Stimulated activated CD8-positive, alpha-beta memory T cell treated with anti-CD3 and anti-CD28 coated beads, Interleukin-7, amount 100 ng/mL, for 4 hours (primary cell): ENCODE data around the gene GARS1.

Experiments used
- DNase-seq, 2 donors: peaks; one replicate each; pipeline ENCODE4 v3.0.0-alpha.2; 2020; ENCODE audit warnings: low read depth in 2 of 2

Gene GARS1

DNA sequence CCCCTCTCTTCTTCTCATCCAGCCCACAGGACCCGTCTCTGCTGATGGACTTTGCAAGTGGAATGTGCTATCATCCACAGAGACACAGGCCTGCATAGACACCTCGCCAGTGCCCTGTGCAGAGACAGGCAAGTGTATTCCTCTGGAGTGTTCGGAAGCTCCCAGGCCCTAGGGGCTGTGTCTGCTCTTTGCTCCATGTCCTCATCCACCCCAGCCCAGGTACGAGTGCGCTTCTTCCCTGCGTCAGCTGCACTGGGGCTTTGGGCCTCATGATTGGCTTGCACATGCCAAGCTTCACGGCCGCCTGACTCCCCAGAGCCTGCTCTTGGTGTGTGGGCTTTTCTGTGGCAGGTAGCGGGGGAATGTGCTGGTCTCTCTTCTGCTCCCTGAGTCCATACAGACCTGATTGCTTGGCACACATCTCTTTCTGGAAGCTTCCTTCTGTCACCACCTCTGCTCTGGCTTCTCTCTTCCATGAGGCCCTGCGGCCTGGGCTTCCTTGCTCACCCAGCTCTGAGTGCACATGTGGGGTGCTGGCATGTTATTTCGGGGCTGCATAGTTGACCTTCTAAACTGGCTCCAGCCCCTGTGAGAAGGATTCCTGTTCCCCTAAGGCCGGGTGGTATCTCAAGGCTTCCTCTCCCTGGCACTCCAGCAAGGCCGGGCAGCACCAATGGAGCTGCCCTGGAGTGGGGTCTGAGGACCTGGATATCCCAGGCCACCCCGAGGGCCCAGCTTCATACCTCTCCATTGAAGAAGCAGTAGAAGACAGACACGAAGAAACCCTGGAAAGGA, 59.8 kb downstream of the GARS1 start:
- DNase-seq, result no peak

DNA sequence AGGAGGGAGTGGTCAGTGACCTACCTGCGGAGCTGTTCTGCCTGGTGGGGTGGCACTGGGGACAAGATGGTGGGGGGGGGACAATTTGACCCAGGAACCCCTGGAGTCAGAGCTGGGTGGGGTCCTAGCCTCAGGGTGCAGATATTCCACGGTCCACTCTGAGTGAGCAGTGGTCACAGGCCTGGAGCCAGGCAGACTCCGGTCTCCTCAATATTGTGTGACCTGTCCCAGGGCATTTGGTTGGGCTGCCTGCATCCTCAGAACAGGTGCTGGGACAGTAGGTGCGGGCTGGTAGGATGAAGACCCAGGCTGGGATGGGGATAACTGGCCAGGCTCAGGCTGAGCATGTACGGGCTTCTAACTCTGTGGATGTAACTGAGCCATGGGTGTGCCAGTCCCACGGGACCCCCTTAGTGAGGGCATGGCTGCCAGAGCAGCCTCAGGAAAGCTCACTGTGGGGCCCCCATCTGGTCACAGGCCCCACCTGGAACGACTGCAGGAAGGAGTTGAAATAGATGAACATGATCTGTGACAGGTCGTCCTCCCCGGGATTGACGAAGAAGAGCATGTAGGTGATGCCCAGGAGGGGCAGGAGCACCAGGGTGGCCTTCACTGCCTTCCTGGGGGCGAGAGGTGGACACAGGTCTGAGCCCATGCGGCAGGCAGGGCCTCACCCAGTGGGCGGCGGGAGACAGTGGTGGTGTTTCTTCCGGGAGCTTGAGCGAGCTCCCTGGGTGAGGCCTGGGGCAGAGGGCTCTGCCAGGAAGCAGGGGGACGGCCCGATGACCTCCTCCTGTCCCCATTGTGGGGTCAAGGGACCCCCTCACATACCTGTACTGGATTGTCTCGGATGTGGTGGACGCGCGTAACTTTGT, 60.7 kb downstream of the GARS1 start:
- no peak for DNase-seq

DNA sequence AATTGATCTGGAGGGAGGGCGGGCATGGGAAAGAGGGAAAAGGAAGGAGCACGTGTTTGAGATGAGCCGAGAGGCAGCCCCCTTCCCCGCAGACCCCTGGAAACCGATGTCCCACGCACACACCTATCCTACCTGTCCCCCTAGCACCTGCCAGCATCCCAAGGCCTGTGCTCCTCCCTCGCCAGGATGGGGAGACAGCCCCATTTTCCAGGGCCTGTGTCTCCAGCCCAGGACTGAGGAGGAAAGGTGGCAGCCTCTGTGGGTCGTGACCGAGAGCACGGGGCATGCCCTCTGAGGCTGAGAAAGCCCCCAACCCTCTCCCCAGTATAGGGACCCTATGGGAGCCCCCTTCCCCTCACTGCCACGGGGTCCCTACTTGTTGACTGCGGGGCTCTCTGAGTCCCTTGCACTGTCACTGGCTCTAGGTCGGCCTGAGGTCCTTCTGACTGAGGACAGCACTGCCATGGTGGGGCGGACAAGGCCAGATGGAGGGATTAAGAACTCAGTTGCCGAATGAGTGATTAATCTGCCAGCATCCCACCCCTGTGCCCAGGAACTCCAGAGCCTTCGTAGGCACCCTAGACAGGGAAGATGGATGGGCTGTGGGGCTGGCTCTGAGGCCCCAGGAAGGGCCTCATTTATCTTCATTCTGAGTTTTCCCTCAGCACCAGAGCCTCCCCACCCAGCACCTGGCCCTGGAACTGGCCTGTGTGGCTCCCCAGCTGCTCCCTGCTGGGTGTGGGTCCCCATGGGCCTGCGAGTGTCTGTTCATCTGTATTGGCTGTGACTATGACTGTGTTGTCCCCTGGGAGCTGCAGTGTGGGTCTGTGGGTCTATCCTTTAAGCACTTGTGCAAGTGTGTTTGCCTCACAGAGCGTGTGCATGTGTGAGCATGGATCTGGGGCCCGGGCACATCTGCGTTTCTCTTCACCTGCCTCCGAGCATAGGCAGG, 61.6 kb downstream of the GARS1 start:
- no peak for DNase-seq

DNA sequence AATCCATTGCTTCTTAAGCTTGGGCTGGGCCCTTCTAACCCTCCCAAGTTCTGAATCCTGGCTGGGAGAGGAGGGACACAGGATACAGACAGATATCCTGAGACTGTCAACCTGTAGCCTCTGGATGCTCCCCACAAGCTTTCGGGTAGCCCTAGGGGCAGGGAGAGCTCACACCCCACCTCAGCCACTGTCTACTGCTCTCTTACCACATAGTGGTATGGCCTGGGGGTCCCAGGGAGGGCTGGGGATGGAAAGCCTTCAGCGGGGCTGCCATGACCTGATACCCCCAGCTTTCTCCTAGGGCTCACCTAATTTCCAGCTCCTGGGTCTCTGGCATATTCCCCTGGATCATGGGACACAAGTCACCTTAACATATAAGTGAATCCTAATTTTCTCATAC, 62.5 kb downstream of the GARS1 start:
- DNase-seq, result no peak

DNA sequence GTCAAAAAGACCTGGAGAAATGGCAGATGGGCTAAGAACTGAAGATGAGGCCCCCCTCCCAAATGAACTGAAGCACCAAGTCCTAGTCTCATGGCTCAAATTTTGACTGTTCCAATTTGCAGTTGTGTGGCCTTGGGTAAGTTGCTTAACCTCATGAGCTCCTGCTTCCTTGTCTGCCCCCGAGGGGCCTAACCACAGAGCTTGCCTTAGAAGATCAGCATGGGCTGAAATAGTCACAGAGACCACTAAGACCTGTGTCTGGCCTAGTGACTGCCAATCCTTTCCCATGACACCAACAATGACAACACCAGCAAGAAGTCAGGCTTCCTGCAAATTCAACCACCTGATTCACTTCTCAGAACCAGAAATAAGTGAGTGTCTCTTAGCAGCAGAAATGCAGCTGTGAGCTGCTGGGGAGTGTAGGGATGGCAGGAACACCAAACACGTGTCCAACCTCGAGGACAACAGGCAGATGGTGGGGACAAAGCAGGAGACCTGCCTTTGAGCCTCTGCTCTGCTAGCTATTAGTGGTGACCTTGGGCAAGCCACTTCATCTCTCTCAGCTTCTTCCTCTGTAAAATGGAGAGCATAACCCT, 63.9 kb downstream of the GARS1 start:
- no peak for DNase-seq

DNA sequence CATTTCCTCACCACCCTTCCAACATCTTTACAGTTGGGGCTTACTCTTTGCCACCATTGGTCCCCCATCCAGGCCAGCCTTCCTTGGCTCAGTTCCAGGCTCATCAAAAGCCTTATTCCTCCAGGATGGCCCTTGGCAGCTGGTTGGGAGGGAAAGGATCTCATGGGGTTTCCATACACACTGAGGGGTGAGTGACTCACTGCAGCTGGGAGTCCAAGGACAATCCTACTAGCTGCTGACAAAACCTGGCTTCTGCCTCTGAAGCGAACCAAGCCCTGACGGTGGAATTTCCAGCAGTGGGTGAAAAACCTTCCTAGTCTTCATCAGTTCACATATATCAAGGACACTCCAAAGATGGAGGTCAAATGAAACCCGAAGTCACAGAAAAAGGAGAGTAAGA, 64.6 kb downstream of the GARS1 start:
- no peak for DNase-seq

DNA sequence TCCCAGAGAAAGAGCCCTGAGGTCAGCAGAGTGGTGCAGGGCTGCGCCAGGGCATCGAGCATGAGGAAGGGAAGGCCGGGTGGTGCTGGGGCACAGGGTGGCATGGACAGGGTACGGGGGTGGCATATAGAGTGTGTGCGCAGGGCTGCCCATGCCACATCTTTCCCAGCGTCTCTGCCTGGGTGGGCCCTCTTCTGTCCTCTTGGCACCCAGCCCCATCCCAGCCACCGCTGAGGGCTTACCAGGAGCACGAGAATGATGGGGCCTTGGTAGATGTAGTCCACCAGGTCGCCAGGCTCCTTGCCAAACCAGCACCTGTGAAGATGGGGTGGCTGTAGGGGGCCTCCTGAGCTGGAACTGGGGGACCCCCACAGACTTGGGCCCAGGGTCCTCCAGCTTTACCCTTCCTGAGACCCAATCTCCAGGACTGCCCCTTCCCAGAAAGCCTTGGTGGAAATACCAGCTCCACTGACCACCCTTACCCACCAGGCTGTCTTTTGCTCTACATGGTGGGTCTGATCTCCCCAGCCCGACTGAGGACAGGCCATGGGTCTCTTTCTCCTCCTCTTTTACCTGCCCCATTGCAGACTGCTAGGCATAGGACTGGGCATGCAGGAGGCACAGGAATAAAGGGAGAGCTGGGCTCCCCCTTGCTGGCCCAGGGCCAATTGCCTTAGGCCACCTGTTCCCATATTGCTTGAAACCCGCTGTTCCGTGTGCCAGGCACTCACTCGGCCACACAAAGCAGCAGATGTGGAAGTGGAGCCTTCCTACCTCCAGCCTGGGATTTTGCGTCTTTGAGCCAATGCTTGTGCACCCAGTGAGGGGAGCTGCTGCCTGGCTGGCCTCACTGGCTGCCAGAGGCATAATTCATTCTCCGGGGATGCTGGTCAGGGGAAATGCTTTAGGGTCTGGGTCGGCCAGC, 65.9 kb downstream of the GARS1 start:
- DNase-seq, result no peak

DNA sequence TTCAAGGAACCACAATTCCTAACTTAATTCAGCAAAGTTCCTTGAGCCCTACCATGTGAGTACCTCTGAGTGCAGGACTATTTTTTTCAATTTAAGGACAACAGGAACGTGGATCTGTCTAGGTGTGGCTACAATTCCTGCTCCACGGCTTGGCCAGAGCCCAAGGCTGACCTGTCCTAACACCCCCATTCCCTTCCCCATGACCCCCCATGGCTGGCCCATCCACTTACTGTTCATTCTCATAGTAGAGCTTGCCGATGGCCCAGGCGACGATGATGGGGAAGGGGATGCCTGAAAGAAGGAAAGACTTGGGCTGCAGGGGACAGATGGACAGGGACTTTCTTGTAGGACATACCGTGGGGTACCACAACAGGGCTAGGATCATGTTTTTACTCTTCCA, 67.2 kb downstream of the GARS1 start:
- no peak for DNase-seq

DNA sequence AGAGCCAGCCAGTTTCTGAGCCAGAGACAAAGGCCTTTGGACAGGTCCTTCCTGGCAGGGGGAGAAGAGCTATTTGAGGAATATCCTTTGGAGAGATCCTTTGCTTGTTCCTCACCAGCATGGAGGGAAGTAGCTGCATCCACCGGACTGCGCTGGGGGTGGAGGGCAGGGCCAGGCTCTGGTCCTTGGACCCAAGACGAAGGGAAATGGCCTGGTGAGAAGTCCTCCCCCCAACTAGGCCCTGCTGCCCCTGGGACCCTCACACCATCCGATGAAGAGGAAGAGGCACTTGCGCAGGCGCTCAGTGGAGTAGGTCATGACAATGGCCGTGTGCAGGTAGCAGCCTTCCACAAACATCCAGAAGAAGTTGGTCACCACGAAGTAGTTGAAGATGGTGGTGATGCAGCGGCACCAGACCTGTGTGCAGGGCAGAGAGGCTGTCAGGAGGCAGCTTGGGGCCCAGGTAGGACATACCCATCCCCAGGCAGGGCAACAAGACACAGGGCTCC, 67.8 kb downstream of the GARS1 start:
- DNase-seq, result no peak

DNA sequence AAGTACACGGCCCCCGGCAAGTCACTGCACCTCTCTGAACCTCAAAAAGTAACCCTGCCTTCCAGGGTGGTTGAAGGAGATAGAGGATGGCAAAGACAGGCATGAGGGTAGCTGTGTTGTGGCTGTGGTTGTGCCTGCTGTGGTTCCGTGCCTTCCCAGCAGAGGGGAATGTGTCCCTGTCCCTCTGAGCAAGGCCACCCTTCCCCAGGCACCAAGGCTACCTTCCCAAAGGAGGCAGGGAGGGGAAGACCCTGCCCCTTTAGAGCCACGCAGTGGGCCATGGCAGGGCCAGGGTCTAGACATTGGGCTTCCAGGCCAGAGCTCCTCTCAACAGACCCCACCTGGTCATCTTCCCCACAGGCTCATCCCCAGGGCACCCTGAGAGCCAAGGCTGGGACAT, 68.7 kb downstream of the GARS1 start:
- DNase-seq, result no peak

DNA sequence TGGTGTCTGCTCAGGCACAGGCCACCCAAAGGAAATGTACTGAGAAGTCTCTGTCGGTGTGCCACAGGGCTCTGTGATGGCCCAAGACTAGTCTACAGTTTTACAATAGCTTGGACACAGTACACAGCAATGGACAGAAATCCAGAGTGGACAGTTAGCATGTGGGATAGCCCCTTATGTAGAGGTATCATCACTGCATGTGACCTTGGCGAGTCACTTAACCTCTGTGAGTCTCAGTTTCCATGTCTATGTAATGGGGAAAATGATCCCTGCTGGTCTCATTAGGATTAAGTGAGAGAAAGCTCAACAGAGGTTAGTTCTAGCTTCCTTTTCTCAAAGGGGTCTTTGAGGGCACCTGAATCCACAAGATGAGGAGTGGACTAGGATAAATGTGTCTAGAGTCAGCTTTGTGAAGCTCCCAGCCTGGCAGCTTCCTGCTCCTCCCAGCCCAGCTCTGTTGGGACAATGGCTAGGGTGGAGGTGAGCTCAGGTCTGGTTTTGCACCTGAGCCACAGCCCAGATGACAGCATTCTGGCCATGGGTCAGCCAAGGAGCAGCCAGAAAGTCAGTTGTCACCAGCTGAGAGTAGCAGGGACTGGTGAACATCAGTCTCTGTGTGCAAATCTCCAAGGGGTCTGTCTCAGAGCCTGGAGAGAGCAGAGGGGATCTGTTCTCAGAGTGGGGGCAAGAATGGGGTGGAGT, 69.7 kb downstream of the GARS1 start:
- no peak for DNase-seq

DNA sequence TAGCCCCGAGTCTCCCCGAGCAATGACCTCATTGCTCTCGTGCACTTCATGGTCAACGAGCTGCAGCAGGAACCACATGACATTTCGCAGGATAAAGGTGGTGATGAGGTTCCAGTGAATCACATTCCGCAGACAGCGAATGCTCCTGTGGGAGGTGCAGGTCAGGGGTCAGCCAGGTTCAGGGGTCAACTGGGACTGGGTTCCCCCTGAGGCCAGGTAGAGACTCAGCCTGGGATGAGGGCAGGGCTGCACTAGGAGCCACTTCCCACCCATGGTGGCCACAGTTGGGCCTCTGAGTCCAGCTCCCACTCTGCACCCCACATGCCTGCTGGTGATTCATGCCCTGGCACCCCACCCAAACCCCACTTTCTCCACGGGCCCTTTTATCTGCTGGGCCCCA, 70.4 kb downstream of the GARS1 start:
- no peak for DNase-seq

DNA sequence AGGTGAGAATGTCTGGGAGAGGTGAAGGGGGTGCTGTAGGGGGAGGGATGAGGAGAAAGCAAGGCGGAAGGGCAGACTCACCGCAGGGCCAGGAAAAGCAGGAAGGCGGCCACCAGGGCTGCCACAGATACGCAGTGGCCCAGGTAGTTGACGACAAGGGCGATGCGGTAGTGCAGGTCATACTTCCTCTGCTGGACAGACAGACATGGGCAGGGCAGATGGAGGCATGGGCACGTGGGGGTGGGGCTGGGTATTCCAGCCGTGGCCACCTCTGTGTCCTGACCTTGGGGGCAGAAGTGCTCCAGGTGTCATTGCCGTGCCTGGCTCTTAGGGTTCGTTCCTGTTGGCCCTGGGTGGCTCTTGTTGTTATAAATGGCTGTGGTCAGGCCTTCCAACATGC, 70.8 kb downstream of the GARS1 start:
- no peak for DNase-seq

DNA sequence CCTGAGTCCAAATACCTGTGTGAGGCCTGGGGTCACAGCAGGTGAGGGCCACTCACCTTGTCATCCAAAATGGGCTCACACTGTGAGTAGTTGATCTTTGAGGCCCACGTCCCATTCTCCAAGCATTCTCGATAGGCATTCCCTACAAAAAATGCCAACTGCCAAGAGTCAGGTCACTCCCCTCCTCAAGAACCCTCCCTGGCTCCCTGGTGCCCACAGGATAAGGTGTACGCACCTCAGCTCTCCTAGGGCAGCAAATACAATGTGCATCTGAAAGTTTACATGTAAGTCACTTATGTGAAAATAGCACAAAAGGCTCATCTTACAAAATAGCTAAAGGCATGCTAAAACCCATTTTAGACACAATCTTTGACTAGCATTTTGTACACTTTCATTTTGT, 72.5 kb downstream of the GARS1 start:
- no peak for DNase-seq

DNA sequence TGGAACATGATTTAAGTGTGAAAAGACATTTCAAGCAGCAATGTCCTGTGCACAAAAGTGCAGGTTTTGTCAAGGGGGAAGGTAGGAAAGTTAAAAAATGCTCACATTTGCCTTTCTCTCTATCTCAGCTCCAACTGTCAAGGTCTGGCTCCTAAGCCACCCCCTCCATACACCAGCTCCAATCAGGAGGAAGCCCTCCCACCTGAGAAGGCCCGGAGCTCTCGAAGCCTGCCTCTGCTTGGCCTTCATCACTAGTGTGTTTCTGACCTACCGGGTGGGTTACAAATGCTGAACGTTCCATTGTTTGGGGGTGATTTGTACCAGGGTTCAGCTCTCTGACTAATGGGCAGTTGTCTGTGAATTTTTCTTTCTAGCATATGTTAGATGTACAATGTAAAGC, 73.4 kb downstream of the GARS1 start:
- no peak for DNase-seq

DNA sequence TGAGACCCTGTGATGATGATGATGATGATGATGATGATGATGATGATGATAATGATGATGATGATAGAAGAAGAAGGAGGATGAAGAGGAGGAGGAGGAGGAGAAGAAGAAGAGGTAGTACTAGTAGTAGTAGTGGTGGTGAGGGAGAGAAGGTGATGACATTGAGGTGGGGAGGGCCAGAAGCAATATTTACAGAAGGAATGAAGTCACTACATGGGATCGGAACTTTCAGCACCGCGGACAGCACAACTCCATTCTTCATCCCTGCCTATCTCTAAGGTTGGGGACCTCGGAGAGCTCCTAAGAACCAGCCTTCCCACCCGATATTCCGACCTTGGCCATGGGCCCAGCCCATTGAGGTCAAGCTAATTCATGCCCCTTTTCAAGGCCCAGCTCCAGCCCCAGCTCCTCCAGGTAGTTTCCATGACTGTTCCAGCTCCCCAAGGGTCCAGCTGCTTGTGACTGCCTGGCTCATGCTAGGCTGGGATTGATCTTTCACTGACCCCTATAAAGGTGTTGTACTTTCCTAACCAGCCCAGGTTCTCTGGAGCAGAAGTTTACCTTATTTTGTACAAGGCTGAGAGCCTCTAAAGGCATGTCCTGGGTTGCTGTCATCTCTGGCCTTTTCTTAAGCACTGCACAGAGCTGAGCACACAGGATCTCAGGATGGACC, 77.3 kb downstream of the GARS1 start:
- no peak for DNase-seq

DNA sequence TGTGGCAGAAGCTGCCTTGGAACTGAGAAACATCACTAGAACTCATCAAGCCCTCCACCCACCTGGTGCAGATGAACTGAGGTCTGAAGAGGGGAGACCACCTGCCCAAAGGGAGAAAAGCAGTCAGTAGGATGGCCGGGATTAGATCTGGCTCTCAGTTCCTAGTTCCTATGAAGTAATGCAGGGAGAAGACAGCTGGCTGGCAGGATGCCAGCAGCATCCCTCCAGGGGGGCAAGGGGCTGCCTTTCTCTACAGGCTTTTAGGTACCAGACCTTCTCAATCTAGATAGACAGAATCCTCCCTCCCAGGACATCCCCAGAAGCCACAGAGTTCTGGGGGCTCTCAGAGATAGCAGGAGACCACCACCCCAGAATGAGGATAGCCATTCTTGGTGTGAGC, 79.7 kb downstream of the GARS1 start:
- no peak for DNase-seq

DNA sequence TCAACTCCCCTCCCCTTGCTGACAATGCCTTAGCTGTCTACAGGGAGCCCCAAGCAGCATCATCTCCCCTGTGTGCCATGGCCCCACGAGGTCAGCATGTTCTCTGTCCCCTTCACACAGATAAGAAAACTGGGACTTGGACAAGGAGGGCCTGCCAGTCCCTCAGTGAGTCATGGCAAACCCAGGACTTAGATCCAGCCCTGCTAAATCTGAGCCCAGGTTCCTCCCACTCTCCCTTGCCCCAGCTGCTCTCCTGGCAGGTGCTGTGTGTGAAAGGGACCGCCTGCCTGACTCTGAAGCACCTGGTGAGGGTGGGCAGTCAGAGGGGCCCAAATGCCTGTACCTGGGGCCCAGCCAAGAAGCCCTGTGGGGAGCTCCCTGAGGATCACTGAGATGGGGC, 80.2 kb downstream of the GARS1 start:
- DNase-seq, result no peak

DNA sequence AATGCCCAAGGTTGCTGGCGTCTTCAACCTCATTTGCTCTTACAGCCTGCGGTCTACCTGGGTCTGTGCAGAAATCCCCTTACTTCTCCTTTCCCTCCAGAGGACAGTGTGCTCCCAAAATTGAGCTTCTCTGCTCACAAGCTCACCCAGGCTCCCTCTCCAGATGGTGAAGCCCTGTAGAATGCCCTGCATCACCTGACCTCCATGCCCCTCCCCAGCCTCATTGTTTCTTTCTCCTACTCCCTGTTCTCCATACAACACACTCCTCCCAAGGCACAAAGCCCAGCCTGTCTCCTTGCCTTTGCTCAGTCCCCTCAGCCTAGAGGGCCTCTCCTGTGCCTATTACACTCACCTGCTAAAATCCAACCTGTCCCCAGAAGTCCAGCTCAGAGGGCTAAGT, 84.1 kb downstream of the GARS1 start:
- no peak for DNase-seq
